ENCODE measurements around the gene GRAP2. TPM values are rescaled to one million over a fixed set of nuclear protein-coding genes. Genes with fewer than 3 reads are reported as not detected.

GRAP2 gene
- total RNA-seq, 1 donor from 2014 or later = 10.1 TPM

DNA sequence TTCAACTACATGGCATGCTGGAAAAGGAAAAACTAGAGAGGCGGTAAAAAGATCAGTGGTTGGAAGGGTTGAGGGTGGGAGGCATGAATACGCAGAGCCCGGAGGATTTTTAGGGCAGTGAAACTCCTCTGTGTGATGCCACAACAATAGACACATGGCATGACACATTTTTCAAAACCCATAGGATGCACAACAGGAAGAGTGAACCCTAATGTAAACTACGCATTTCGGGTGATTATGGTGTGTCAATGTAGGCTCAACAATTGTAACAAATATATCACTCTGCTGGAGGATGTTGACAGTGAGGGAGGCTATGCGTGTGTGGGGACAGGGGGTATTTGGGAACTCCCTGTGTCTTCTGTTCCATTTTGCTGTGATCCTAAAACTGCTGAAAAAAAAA lies 78.2 kb downstream of the GRAP2 start:
- no peaks in the 10 kb centered on the region for H3K9me3 ChIP-seq
- H3K36me3 ChIP-seq = no peaks in the 10 kb centered on the region
- peaks cover 22% of the 10 kb centered on the region for H3K27me3 ChIP-seq
- H3K4me3 ChIP-seq = no peak overlapping the region
- no peak for ATAC-seq
- H3K4me1 ChIP-seq = no peaks in the 10 kb centered on the region
- H3K27ac ChIP-seq = no peak overlapping the region
- TF ChIP-seq, protein P1, sequence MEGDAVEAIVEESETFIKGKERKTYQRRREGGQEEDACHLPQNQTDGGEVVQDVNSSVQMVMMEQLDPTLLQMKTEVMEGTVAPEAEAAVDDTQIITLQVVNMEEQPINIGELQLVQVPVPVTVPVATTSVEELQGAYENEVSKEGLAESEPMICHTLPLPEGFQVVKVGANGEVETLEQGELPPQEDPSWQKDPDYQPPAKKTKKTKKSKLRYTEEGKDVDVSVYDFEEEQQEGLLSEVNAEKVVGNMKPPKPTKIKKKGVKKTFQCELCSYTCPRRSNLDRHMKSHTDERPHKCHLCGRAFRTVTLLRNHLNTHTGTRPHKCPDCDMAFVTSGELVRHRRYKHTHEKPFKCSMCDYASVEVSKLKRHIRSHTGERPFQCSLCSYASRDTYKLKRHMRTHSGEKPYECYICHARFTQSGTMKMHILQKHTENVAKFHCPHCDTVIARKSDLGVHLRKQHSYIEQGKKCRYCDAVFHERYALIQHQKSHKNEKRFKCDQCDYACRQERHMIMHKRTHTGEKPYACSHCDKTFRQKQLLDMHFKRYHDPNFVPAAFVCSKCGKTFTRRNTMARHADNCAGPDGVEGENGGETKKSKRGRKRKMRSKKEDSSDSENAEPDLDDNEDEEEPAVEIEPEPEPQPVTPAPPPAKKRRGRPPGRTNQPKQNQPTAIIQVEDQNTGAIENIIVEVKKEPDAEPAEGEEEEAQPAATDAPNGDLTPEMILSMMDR (IDR thresholded peaks at IDR 0.05) = no peak
- intact Hi-C loops (cut with DNase I) = no loop called here
- no peak for DNase-seq

DNA sequence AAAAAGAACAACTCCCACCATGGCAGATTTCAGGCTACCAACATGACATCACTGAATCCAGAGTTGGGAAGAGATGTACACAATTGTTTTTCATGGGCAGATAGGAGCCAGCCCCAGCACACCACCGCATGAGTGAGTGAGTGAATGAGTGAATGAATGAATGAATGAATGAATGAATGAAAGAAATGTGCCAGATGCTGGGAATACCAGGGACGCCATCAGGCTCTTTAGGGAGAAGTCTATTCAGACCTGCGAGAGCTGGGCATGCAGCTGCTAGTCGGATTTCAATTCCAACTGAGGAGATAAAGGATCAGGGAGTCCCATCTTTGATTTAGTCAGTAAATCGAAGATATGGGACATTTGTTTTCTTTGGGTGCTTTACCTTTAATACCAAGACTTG lies 78.6 kb downstream of the GRAP2 start:
- no peaks in the 10 kb centered on the region for H3K9me3 ChIP-seq
- intact Hi-C loops (cut with DNase I) = no loop called here
- H3K27ac ChIP-seq = no peak overlapping the region
- TF ChIP-seq, protein P1 (IDR thresholded peaks at IDR 0.05) = no peak
- DNase-seq = no peak
- ATAC-seq = no peak
- no peaks in the 10 kb centered on the region for H3K4me1 ChIP-seq
- H3K4me3 ChIP-seq = no peak overlapping the region
- peaks cover 18% of the 10 kb centered on the region for H3K27me3 ChIP-seq
- H3K36me3 ChIP-seq = no peaks in the 10 kb centered on the region

DNA sequence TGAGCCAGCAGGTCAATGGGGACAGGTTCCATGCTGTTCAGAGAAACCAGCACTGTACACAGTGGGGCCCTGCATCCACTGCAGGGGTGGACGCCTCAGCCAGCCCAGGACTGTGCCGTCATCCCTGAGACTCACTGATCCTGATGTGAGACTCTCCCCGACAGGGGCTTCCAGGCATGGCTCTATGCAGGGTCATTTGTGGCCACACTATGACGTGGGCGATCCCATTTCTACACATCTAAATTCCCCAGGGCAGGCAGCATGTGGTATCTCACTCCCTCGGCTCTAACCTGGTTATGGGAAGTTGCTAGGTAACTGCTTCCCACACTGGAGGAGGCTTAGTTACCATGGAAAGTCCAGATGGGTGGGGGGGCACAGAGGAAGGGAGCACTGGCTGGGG lies 79.7 kb downstream of the GRAP2 start:
- ATAC-seq = peak; percentile 15
- no peak for DNase-seq
- Histone ChIP-seq H3K9me3 (no peaks in the 10 kb centered on the region), H3K4me1 (no peaks in the 10 kb centered on the region), H3K27me3 (peaks cover 13% of the 10 kb centered on the region), H3K27ac (no peak overlapping the region), H3K4me3 (no peak overlapping the region), H3K36me3 (no peaks in the 10 kb centered on the region)
- intact Hi-C loops (cut with DNase I) = no loop called here
- TF ChIP-seq, protein P1 (IDR thresholded peaks at IDR 0.05) = no peak

DNA sequence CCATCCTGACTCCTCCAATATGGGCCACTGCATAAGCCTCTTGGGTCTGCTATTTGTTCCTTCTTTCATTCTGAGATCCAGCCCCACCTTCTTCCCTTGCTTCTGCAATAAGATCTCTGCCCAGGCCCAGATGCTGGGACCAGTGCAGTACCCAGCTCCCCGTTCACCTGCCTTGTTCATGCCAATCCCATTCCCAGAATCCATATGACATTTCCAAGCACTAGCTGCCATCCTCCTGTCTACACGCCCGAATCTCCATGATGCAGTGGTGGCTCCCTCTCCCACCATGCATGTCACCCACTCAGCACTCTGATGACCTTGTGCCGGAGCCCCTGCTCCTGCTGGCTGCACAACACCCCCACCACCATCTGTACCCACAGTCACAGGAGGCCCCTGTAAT lies 82.5 kb downstream of the GRAP2 start:
- ATAC-seq (no peak), DNase-seq (peak; percentile 53)
- TF ChIP-seq, protein P1 (IDR thresholded peaks at IDR 0.05) = no peak
- Histone ChIP-seq H3K9me3 (no peaks in the 10 kb centered on the region), H3K27ac (no peak overlapping the region), H3K27me3 (peaks cover 5% of the 10 kb centered on the region), H3K36me3 (no peaks in the 10 kb centered on the region), H3K4me3 (no peak overlapping the region), H3K4me1 (no peaks in the 10 kb centered on the region)
- intact Hi-C loops (cut with DNase I) = no loop called here

DNA sequence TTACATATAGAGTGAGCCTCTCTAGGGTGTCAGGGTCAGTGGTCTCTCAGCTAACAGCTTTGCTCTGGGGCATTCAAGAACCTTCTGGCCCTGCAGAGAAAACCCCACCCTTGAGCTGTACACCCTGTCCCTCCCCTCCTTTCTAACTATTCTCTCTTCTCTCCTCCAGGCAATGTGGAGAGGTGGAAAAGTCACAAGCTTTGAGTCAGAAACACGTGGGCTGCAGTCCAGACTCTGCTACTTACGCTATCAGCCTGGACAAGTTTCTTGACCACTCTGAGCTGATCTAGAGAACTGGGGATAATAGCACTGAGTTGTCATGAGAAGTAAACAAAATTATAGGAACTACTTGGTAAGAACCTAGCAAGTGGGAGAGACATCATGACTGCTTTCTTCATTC lies 83.1 kb downstream of the GRAP2 start:
- TF ChIP-seq, protein P1 (IDR thresholded peaks at IDR 0.05) = no peak
- intact Hi-C loops (cut with DNase I) = no loop called here
- Histone ChIP-seq H3K4me3 (no peak overlapping the region), H3K36me3 (no peaks in the 10 kb centered on the region), H3K9me3 (no peaks in the 10 kb centered on the region), H3K27ac (no peak overlapping the region), H3K27me3 (peaks cover 5% of the 10 kb centered on the region), H3K4me1 (no peaks in the 10 kb centered on the region)
- DNase-seq (peak; percentile 6), ATAC-seq (no peak)

DNA sequence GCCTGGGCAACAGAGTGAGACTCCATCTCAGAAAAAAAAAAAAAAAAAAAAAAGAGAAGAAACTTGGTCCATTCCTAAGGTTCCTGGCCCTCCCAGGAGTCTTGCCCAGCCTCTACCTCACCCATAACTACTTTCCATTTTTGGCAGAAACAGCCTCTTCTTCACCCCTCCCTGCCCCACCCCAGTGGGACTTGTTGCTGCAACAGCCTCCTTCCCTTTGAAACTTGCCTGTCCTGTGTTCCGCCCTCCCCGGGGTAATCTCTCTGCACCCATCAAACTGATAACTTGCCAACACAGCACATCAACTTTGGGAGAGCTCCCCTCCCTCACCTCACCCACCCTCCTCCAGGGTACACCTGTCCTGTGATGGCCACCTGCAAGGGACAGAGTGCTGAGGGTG lies 83.9 kb downstream of the GRAP2 start:
- Histone ChIP-seq H3K27me3 (peaks cover 5% of the 10 kb centered on the region), H3K36me3 (no peaks in the 10 kb centered on the region), H3K4me3 (no peak overlapping the region), H3K4me1 (no peaks in the 10 kb centered on the region), H3K9me3 (no peaks in the 10 kb centered on the region), H3K27ac (no peak overlapping the region)
- intact Hi-C loops (cut with DNase I) = no loop called here
- ATAC-seq = no peak
- DNase-seq = peak; percentile 18
- TF ChIP-seq, protein P1 (IDR thresholded peaks at IDR 0.05) = no peak

All from upper lobe of right lung (tissue), 1 donor.